HG03025 (cell line): ENCODE results near the gene JAZF1.

Source experiments
- ATAC-seq: cut with Tn5 transposase; IDR thresholded peaks from one replicate; pipeline ENCODE4 v1.9.1; 2021; ENCODE audit warnings: mild to moderate bottlenecking, moderate library complexity; ENCODE audit not compliant: unreplicated experiment, low FRiP score

Gene JAZF1

GRCh38 chr7:28168393-28169158 lies 12.0 kb downstream of the JAZF1 start:
- no peak for ATAC-seq

GRCh38 chr7:28166982-28167715 lies 13.4 kb downstream of the JAZF1 start:
- no peak for ATAC-seq

- no peak for ATAC-seq
Measured at GRCh38 chr7:28165961-28166955, 14.3 kb downstream of the JAZF1 start.

- no peak for ATAC-seq
Measured at GRCh38 chr7:28165261-28165660, 15.3 kb downstream of the JAZF1 start.

GRCh38 chr7:28163949-28164348 lies 16.6 kb downstream of the JAZF1 start:
- ATAC-seq: no peak

GRCh38 chr7:28161331-28161730 lies 19.3 kb downstream of the JAZF1 start:
- no peak for ATAC-seq

- no peak for ATAC-seq
Measured at GRCh38 chr7:28160551-28160991, 20.0 kb downstream of the JAZF1 start.

GRCh38 chr7:28157831-28158416 lies 22.7 kb downstream of the JAZF1 start:
- ATAC-seq: no peak

- no peak for ATAC-seq
Measured at GRCh38 chr7:28157076-28157745, 23.4 kb downstream of the JAZF1 start.

- ATAC-seq: no peak
Measured at GRCh38 chr7:28156401-28156800, 24.2 kb downstream of the JAZF1 start.

GRCh38 chr7:28155964-28156363 lies 24.6 kb downstream of the JAZF1 start:
- ATAC-seq: no peak

GRCh38 chr7:28155019-28155660 lies 25.5 kb downstream of the JAZF1 start:
- ATAC-seq: peak; percentile 92

GRCh38 chr7:28152594-28152993 lies 28.0 kb downstream of the JAZF1 start:
- no peak for ATAC-seq

- no peak for ATAC-seq
Measured at GRCh38 chr7:28151965-28152364, 28.6 kb downstream of the JAZF1 start.

GRCh38 chr7:28149291-28150101 lies 31.1 kb downstream of the JAZF1 start:
- ATAC-seq: no peak

GRCh38 chr7:28145931-28146330 lies 34.7 kb downstream of the JAZF1 start:
- no peak for ATAC-seq

- ATAC-seq: no peak
Measured at GRCh38 chr7:28145090-28145626, 35.4 kb downstream of the JAZF1 start.

- ATAC-seq: no peak
Measured at GRCh38 chr7:28144266-28144665, 36.3 kb downstream of the JAZF1 start.
